GM20431 (cell line): ENCODE data around the gene IFT27.

Source experiments
- in situ Hi-C: fragments of 300-500 bp; cut with MseI, MboI; formaldehyde crosslinking; loops from one replicate; pipeline ENCODE4 v1.15.0; 2020; ENCODE audit warnings: low sequenced_read_pairs; ENCODE audit not compliant: unreplicated experiment

Gene IFT27

GRCh38 chr22:36775964-36776669, at the start of gene IFT27:
IFT27 (minus strand) TSS chr22:36776119; CDS start chr22:36775707, 412 bp downstream.
- in situ Hi-C loops, result no loop called here

GRCh38 chr22:36824655-36825054, 48.7 kb upstream of the IFT27 start:
- in situ Hi-C loops, result no loop called here

GRCh38 chr22:36823186-36823839, 47.4 kb upstream of the IFT27 start:
- in situ Hi-C loops, result no loop called here

GRCh38 chr22:36822581-36822980, 46.7 kb upstream of the IFT27 start:
- in situ Hi-C loops, result no loop called here

GRCh38 chr22:36819112-36819511, 43.2 kb upstream of the IFT27 start:
- in situ Hi-C loops, result no loop called here

- in situ Hi-C loops, result no loop called here
Measured at GRCh38 chr22:36818010-36818642, 42.2 kb upstream of the IFT27 start.

- in situ Hi-C loops, result no loop called here
Measured at GRCh38 chr22:36817525-36817848, 41.6 kb upstream of the IFT27 start.

GRCh38 chr22:36816636-36817524, 41.0 kb upstream of the IFT27 start, which contains the start of gene PVALB:
PVALB (minus strand) TSS chr22:36817035; CDS start chr22:36817005, 30 bp downstream.
- in situ Hi-C loops, result no loop called here

- in situ Hi-C loops, result no loop called here
Measured at GRCh38 chr22:36816339-36816635, 40.4 kb upstream of the IFT27 start.

GRCh38 chr22:36815558-36816338, 39.8 kb upstream of the IFT27 start:
- in situ Hi-C loops, result no loop called here

GRCh38 chr22:36814801-36815200, 38.9 kb upstream of the IFT27 start:
- in situ Hi-C loops, result no loop called here

GRCh38 chr22:36811094-36811800, 35.3 kb upstream of the IFT27 start:
- in situ Hi-C loops, result no loop called here

GRCh38 chr22:36809351-36809750, 33.4 kb upstream of the IFT27 start:
- in situ Hi-C loops, result no loop called here

- in situ Hi-C loops, result no loop called here
Measured at GRCh38 chr22:36808721-36809344, 32.9 kb upstream of the IFT27 start.

- in situ Hi-C loops, result no loop called here
Measured at GRCh38 chr22:36807627-36808026, 31.7 kb upstream of the IFT27 start.

- in situ Hi-C loops, result no loop called here
Measured at GRCh38 chr22:36806835-36807234, 30.9 kb upstream of the IFT27 start.

- in situ Hi-C loops, result no loop called here
Measured at GRCh38 chr22:36803358-36803757, 27.4 kb upstream of the IFT27 start.

GRCh38 chr22:36798674-36799066, 22.8 kb upstream of the IFT27 start:
- in situ Hi-C loops, result no loop called here
